ENCODE measurements around the gene WDFY4.
"Not testable (repeated sequence)": the region's sequence is repeated elsewhere in the genome, so short reads cannot be mapped to it uniquely, and the experiment has no call there.

WDFY4 gene

GRCh38 chr10:48684792-48685623 lies at the start of gene WDFY4:
Gene WDFY4 (plus strand): TSS chr10:48684873. CDS start chr10:48709733, 24,860 bp downstream.
- DNase-seq = no peak

GRCh38 chr10:48634984-48635557 lies 49.6 kb upstream of the WDFY4 start:
- DNase-seq = no peak

- DNase-seq = no peak
These were observed 48.4 kb upstream of the WDFY4 start for GRCh38 chr10:48636231-48636630.

GRCh38 chr10:48636901-48637300 lies 47.8 kb upstream of the WDFY4 start:
- no peak for DNase-seq

- no peak for DNase-seq
These were observed 46.5 kb upstream of the WDFY4 start for GRCh38 chr10:48638158-48638557.

GRCh38 chr10:48638739-48639527 lies 45.7 kb upstream of the WDFY4 start:
- DNase-seq = no peak

- no peak for DNase-seq
These were observed 45.0 kb upstream of the WDFY4 start for GRCh38 chr10:48639632-48640031.

GRCh38 chr10:48640326-48640725 lies 44.3 kb upstream of the WDFY4 start:
- no peak for DNase-seq

GRCh38 chr10:48641099-48641690 lies 43.5 kb upstream of the WDFY4 start:
- not testable (repeated sequence) for DNase-seq

- DNase-seq = no peak
These were observed 39.1 kb upstream of the WDFY4 start for GRCh38 chr10:48645600-48645999.

- not testable (repeated sequence) for DNase-seq
These were observed 37.6 kb upstream of the WDFY4 start for GRCh38 chr10:48647073-48647472.

GRCh38 chr10:48648172-48648942 lies 36.3 kb upstream of the WDFY4 start:
- no peak for DNase-seq

GRCh38 chr10:48649349-48649944 lies 35.2 kb upstream of the WDFY4 start:
- DNase-seq = no peak

- DNase-seq = no peak
These were observed 33.4 kb upstream of the WDFY4 start for GRCh38 chr10:48651293-48651692.

- DNase-seq = no peak
These were observed 32.8 kb upstream of the WDFY4 start for GRCh38 chr10:48651839-48652238.

GRCh38 chr10:48652344-48652743 lies 32.3 kb upstream of the WDFY4 start:
- no peak for DNase-seq

GRCh38 chr10:48653347-48653746 lies 31.3 kb upstream of the WDFY4 start:
- DNase-seq = no peak

- DNase-seq = no peak
These were observed 30.6 kb upstream of the WDFY4 start for GRCh38 chr10:48653944-48654698.

- DNase-seq = no peak
These were observed 29.0 kb upstream of the WDFY4 start for GRCh38 chr10:48655411-48656240.

- peak; percentile 30 for DNase-seq
These were observed 28.3 kb upstream of the WDFY4 start for GRCh38 chr10:48656241-48656913.
